HepG2 (cell line): ENCODE measurements around the gene TSPAN18. TPM values are rescaled to one million over a fixed set of nuclear protein-coding genes. Genes with fewer than 3 reads are reported as not detected.

ENCODE experiments used
- ATAC-seq: fragments of 200-7000 bp; cut with Tn5 transposase; 3 replicates; pipeline ENCODE4 v1.9.1; 2020; ENCODE audit warnings: mild to moderate bottlenecking, moderate library complexity
- BruUV-seq: library from RNA; stranded (reverse); fragments of 400-500 nt; replicated peaks from 2 replicates; lab custom pipeline; 2021; lab: Mats Ljungman, UMichigan
- CTCF ChIA-PET: fragments of 300-600 bp; formaldehyde crosslinking; extraction: SDS; loops from one replicate; lab custom pipeline; 2021; ENCODE audit warnings: low total read pairs, inconsistent platforms, low intra/inter-chr PET ratio; lab: Yijun Ruan, JAX
- POLR2A ChIA-PET: fragments of 350-600 bp; sonication (Branson Sonifier 250); formaldehyde crosslinking; loops from one replicate; lab custom pipeline; 2020; ENCODE audit warnings: antibody characterized with exemption, inconsistent platforms; lab: Yijun Ruan, JAX
- DNase-seq: peaks from one replicate; pipeline ENCODE4 v3.0.0-alpha.2; 2015; ENCODE audit warnings: low spot score
- FAIRE-seq: peaks from 3 replicates; lab custom pipeline; 2011; peaks lifted over from hg19 to GRCh38; lab: Jason Lieb, UNC
- H2AFZ ChIP-seq: one replicate; pipeline ENCODE4 v1.6.1; 2011; ENCODE audit warnings: low read length, inconsistent platforms
- H3K27ac ChIP-seq: fragments of 300-600 bp; 3 replicates; pipeline ENCODE4 v1.8.0; 2011; ENCODE audit warnings: mixed run types, mild to moderate bottlenecking, mixed read lengths, low read length, inconsistent platforms; ENCODE audit not compliant: insufficient read depth; ENCODE audit errors: extremely low read length
- H3K27me3 ChIP-seq, 2 experiments: fragments of 200-600 bp in 1 of 2; 2 replicates in 1 of 2; 3 replicates in 1 of 2; pipeline versions ENCODE4 v1.6.0 to v1.8.0; 2011; ENCODE audit warnings: low read length in 2 of 2, mild to moderate bottlenecking in 2 of 2, moderate library complexity in 2 of 2, inconsistent platforms in 1 of 2; ENCODE audit not compliant: insufficient read depth in 2 of 2, control insufficient read depth in 1 of 2
- H3K36me3 ChIP-seq, 2 experiments: fragments of 200-600 bp in 1 of 2; replicated peaks in 1 of 2; 2 replicates in 1 of 2; 3 replicates in 1 of 2; pipeline versions ENCODE4 v1.5.1 to v1.8.0; 2011; ENCODE audit warnings: low read length in 2 of 2, inconsistent platforms in 1 of 2; ENCODE audit not compliant: insufficient read depth in 2 of 2, control insufficient read depth in 1 of 2
- H3K4me1 ChIP-seq: 2 replicates; pipeline ENCODE4 v1.5.1; 2012; ENCODE audit warnings: low read length, inconsistent platforms; ENCODE audit not compliant: insufficient read depth
- H3K4me2 ChIP-seq: 2 replicates; pipeline ENCODE4 v1.6.0; 2011; ENCODE audit warnings: low read depth, low read length, inconsistent platforms
- H3K4me3 ChIP-seq, 3 experiments: fragments of 200-600 bp in 1 of 3; sonication (generic), shearing (Covaris generic) in 1 of 3; replicated peaks in 1 of 3; 2 replicates each; pipeline ENCODE4 v1.5.1; 2011 to 2016; ENCODE audit warnings: low read length in 3 of 3, inconsistent platforms in 2 of 3, low read depth in 2 of 3, mild to moderate bottlenecking in 2 of 3, control low read depth in 1 of 3, mixed read lengths in 1 of 3; ENCODE audit not compliant: insufficient read depth in 1 of 3
- H3K79me2 ChIP-seq: one replicate; pipeline ENCODE4 v1.6.1; 2011; ENCODE audit warnings: low read length, inconsistent platforms; ENCODE audit not compliant: insufficient read depth
- H3K9ac ChIP-seq: 2 replicates; pipeline ENCODE4 v1.6.0; 2011; ENCODE audit warnings: mild to moderate bottlenecking, low read depth, low read length, inconsistent platforms; ENCODE audit not compliant: insufficient read depth
- H3K9me3 ChIP-seq: 2 replicates; pipeline ENCODE4 v1.5.1; 2012; ENCODE audit warnings: mild to moderate bottlenecking, low read length
- H4K20me1 ChIP-seq: 2 replicates; pipeline ENCODE4 v1.6.0; 2011; ENCODE audit warnings: inconsistent platforms, mild to moderate bottlenecking, low read length, moderate library complexity; ENCODE audit not compliant: insufficient read depth
- ARID2 ChIP-seq: sonication (generic); formaldehyde crosslinking; IDR thresholded peaks from 2 replicates; pipeline ENCODE4 v1.8.1; 2022; ENCODE audit warnings: mild to moderate bottlenecking, missing genetic modification reagents, borderline replicate concordance
- MYNN ChIP-seq: sonication (generic); formaldehyde crosslinking; IDR thresholded peaks from 2 replicates; pipeline ENCODE4 v1.4.0; 2020; ENCODE audit warnings: mild to moderate bottlenecking, low read depth, missing genetic modification reagents
- RFX5 ChIP-seq: IDR thresholded peaks from 2 replicates; pipeline ENCODE4 v1.6.1; 2011; ENCODE audit warnings: low read depth, low read length, improper control_type of control experiment
- ZFAT ChIP-seq: sonication (generic); formaldehyde crosslinking; conservative IDR thresholded peaks from 2 replicates; pipeline ENCODE4 v1.8.1; 2023; ENCODE audit warnings: missing genetic modification reagents, inconsistent platforms
- ZIK1 ChIP-seq: sonication (generic); formaldehyde crosslinking; IDR thresholded peaks from 2 replicates; pipeline ENCODE4 v1.5.0; 2020; ENCODE audit warnings: mild to moderate bottlenecking, low read depth, missing genetic modification reagents, borderline replicate concordance
- ZNF318 ChIP-seq: sonication (generic); formaldehyde crosslinking; IDR thresholded peaks from 2 replicates; pipeline ENCODE4 v1.4.0; 2020; ENCODE audit warnings: mild to moderate bottlenecking, missing genetic modification reagents
- ZNF496 ChIP-seq: sonication (generic); formaldehyde crosslinking; IDR thresholded peaks from 2 replicates; pipeline ENCODE4 v1.8.1; 2023; ENCODE audit warnings: mild to moderate bottlenecking, moderate library complexity, missing genetic modification reagents; ENCODE audit not compliant: insufficient replicate concordance
- ZNF678 ChIP-seq: sonication (generic); formaldehyde crosslinking; IDR thresholded peaks from 2 replicates; pipeline ENCODE4 v1.4.0; 2020; ENCODE audit warnings: mild to moderate bottlenecking, missing genetic modification reagents
- WGBS: methylation state at CpG from one replicate; pipeline ENCODE4 v1.1.6; 2017; ENCODE audit warnings: low lambda C conversion rate; 5-methylcytosine and 5-hydroxymethylcytosine counted together
- in situ Hi-C: cut with HindIII; loops from 2 replicates; pipeline ENCODE4 v1.10.0; 2017; ENCODE audit warnings: low pct_unique_long_range_greater_than_20kb; ENCODE audit not compliant: extremely low pct_ligation_motif_present
- intact Hi-C: fragments of 100-400 bp; cut with micrococcal nuclease; formaldehyde crosslinking; loops from one replicate; pipeline ENCODE4 v1.10.0; 2022; ENCODE audit not compliant: unreplicated experiment
- polyA plus RNA-seq, 8 experiments: library from polyadenylated mRNA; depleted of rRNA in 3 of 8; stranded (reverse) in 7 of 8; unstranded in 1 of 8; fragments of >200 nt; fragmentation: Illumina TruSeq in 4 of 8; extraction: Trizol in 4 of 8; gene quantifications; 2 replicates each; pipeline versions ENCODE4 v1.2.1 to v1.2.3, GENCODE V29; 2011 to 2016; ENCODE audit warnings: low read depth in 4 of 8, missing spikeins in 1 of 8, mixed read lengths in 1 of 8; ENCODE audit not compliant: insufficient read depth in 1 of 8
- total RNA-seq, 5 experiments: library from RNA; depleted of rRNA; stranded (reverse); fragments of >200 nt; fragmentation: Illumina TruSeq; extraction: Trizol; gene quantifications; 2 replicates each; pipeline ENCODE4 v1.2.3, GENCODE V29; 2016; ENCODE audit warnings: low read depth in 1 of 5

The TSPAN18 gene
- total and polyA plus RNA-seq, 2 of the 13 experiments (the other 11 are each of a cell fraction or from before 2014, with no cell fraction given): not detected

DNA sequence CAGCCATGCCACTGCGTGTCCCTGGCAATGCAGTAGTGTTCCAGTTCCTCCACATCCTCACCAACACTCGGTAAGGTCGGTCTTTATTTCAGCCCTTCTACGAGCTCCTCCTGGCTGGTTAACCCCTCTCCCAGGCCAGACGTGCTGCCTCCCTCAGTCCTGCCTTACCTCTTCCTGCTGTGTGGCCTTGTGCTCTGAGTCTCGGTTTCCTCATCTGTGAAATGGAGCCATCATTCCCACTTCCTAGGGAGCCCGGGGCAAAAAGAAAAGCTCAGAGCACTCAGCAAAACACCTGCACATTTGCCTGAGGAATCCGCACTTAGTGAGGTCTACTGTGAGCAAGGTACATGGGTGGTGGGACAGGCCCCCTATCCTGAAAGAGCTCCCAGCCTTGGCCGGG, 214.1 kb downstream of the TSPAN18 start:
- no peak for TF ChIP-seq ZNF496 (CRISPR knock-in tag)
- no peak for TF ChIP-seq RFX5
- no peak for TF ChIP-seq ZIK1
- TF ChIP-seq ZNF678 (CRISPR knock-in tag): no peak
- no peak for TF ChIP-seq ARID2 (CRISPR knock-in tag)
- Histone ChIP-seq H3K9me3 (no peaks in the 10 kb centered on the region), H3K4me1 (no peaks in the 10 kb centered on the region), H2AFZ (no peak overlapping the region), H3K27ac (no peak overlapping the region), H3K4me3 (no peak overlapping the region), H3K9ac (no peak overlapping the region), H3K79me2 (no peaks in the 10 kb centered on the region), H4K20me1 (no peaks in the 10 kb centered on the region), H3K36me3 (no peaks in the 10 kb centered on the region), H3K4me2 (no peak overlapping the region), H3K27me3 (peaks cover 5 to 36% of the 10 kb centered on the region in 2 experiments; a peak in 3 of 5 replicates)
- no peak for ATAC-seq
- in situ Hi-C loops (no loop called here), intact Hi-C loops (no loop called here)
- ChIA-PET POLR2A (no interaction called here), CTCF (no interaction called here)
- 14% methylated on average over 8 of the region's 9 CpGs for WGBS
- no peak for DNase-seq
- BruUV-seq: no TSS peak
- FAIRE-seq: no peak

DNA sequence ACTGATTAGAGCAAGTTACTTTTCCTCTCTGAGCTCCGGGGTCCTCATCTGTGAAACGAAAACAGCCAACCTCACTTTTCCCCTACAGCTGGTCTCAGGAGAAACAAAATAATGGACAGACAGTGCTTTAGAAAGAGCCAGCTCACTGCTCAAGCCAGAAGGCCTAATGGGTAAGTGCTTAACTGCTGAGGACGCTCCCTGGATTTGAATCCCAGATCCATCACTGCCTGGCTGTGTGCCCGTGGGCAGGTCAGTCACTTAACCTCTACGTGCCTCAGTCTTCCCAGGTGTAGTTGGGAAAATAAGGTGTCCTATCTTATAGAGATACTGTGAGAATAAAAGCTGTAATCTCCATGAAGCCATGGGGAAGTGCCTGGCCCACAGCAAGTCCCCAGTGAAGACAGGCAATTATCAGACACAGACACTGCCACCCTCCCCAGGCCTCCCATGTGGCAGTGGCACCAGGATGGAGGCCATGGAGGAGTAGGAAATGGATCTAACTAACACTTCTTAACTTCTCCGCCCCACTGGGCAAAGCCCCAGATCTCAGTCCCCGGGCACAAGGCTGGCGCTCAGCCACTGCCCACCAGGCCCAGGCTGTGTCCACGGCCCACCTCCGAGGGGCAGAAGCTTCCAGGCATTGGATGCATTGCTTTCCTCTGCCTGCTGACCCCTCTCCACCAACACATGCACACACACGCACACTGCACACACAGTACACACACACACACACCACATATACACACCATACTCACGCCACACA, 214.7 kb downstream of the TSPAN18 start:
- ChIA-PET CTCF (no interaction called here), POLR2A (no interaction called here)
- peaks cover 5 to 38% of the 10 kb centered on the region in 2 experiments; a peak in 3 of 5 replicates for H3K27me3 ChIP-seq
- H3K4me2 ChIP-seq: no peak overlapping the region
- H3K79me2 ChIP-seq: no peaks in the 10 kb centered on the region
- no peak overlapping the region for H2AFZ ChIP-seq
- intact Hi-C loops (no loop called here), in situ Hi-C loops (no loop called here)
- H3K9me3 ChIP-seq: no peaks in the 10 kb centered on the region
- no peaks in the 10 kb centered on the region for H3K36me3 ChIP-seq
- FAIRE-seq (no peak), ATAC-seq (no peak), DNase-seq (no peak)
- no peaks in the 10 kb centered on the region for H3K4me1 ChIP-seq
- H3K9ac ChIP-seq: no peak overlapping the region
- no peaks in the 10 kb centered on the region for H4K20me1 ChIP-seq
- no peak overlapping the region for H3K27ac ChIP-seq
- WGBS: 28% methylated on average over 9 of the region's 12 CpGs
- no TSS peak for BruUV-seq
- H3K4me3 ChIP-seq: no peak overlapping the region
- no peak for TF ChIP-seq ZFAT
- TF ChIP-seq MYNN (CRISPR knock-in tag): no peak
- TF ChIP-seq ZNF318 (CRISPR knock-in tag): no peak
